ENCODE data around the gene SDK1. TPM values are rescaled to one million over a fixed set of nuclear protein-coding genes. Genes with fewer than 3 reads are reported as not detected.

The SDK1 gene
- total and polyA plus RNA-seq, 2 of the 8 experiments (the other 6 are each of a cell fraction or from before 2014, with no cell fraction given) = 3.3 to 7.2 TPM

- Histone ChIP-seq H4K5ac (ENCODE audit: insufficient read length, low read depth, low read length) (no peak overlapping the region), H3K4ac (replicated peaks; ENCODE audit: insufficient read length, low read depth, low read length) (no peak overlapping the region), H3K9ac (replicated peaks in 1 of 4; ENCODE audit: extremely low read depth in 1 of 4, low read depth in 3 of 4, low read length in 3 of 4) (no peak overlapping the region), H3K36me3 (ENCODE audit: control insufficient read depth in 2 of 4, insufficient read depth in 4 of 4, low read length in 3 of 4) (no peaks in the 10 kb centered on the region), H2BK12ac (ENCODE audit: low read depth, low read length) (no peak overlapping the region), H3K79me2 (ENCODE audit: control insufficient read depth in 1 of 2, insufficient read depth in 2 of 2, low read length in 2 of 2) (no peaks in the 10 kb centered on the region), H2BK120ac (replicated peaks; ENCODE audit: low read depth, low read length) (no peak overlapping the region), H3K79me1 (ENCODE audit: low read depth, low read length) (no peaks in the 10 kb centered on the region; the same call in 1 of the 2 replicates), H2AFZ (ENCODE audit: low read length) (no peak overlapping the region), H3K4me1 (replicated peaks in 1 of 4; ENCODE audit: control insufficient read depth in 3 of 4, insufficient read depth in 4 of 4, low read length in 3 of 4) (peaks cover 0 to 11% (median 5%) of the 10 kb centered on the region in 4 experiments; a peak in 5 of 7 replicates), H3K27ac (ENCODE audit: low read depth, low read length) (no peak overlapping the region), H4K8ac (ENCODE audit: extremely low read depth, insufficient read depth, low read length) (0 out of 2 replicates have a peak overlapping the region, but pooled peaks have one; percentile 51), H4K20me1 (replicated peaks in 1 of 2; ENCODE audit: control insufficient read depth in 1 of 2, insufficient read depth in 2 of 2, low read length in 2 of 2) (no peaks in the 10 kb centered on the region), H3K23me2 (ENCODE audit: low read depth, low read length) (no peaks in the 10 kb centered on the region), H3K18ac (ENCODE audit: extremely low read depth, low read length) (no peak overlapping the region), H2AK5ac (ENCODE audit: low read depth, low read length) (no peak overlapping the region), H3K14ac (ENCODE audit: insufficient read length) (no peak overlapping the region), H2BK5ac (ENCODE audit: low read depth, low read length) (no peak overlapping the region), H2BK20ac (ENCODE audit: low read length) (no peak overlapping the region), H3K9me3 (ENCODE audit: insufficient read depth in 2 of 2, low read depth in 1 of 2, low read length in 1 of 2) (no peaks in the 10 kb centered on the region), H3K4me2 (ENCODE audit: insufficient read depth in 1 of 2, low read depth in 2 of 2, low read length in 2 of 2) (no peak overlapping the region), H3K27me3 (replicated peaks in 1 of 4; ENCODE audit: control insufficient read depth in 3 of 4, extremely low read depth in 1 of 4, insufficient read depth in 3 of 4, low read length in 3 of 4) (no peaks in the 10 kb centered on the region), H3K56ac (replicated peaks; ENCODE audit: insufficient read length, low read depth, low read length) (no peak overlapping the region), H3K4me3 (ENCODE audit: extremely low read depth in 1 of 4, insufficient read depth in 2 of 4, low read depth in 3 of 4, low read length in 4 of 4) (no peak overlapping the region), H4K91ac (replicated peaks; ENCODE audit: insufficient read length, low read length) (no peak overlapping the region), H3K23ac (ENCODE audit: insufficient read length) (no peak overlapping the region), H2BK15ac (ENCODE audit: low read length) (no peak overlapping the region)
- CTCF ChIA-PET (ENCODE audit: partially characterized antibody) = interaction anchor here (1.0 to 1.1 kb wide), 2 partner anchors 14 to 15 kb away, joined by 3 to 5 read pairs; no protein-coding TSS in a partner anchor
- DNase-seq (ENCODE audit: low read depth in 1 of 2, low spot score in 2 of 2) (no peak), FAIRE-seq (no peak)
- TF ChIP-seq RXRA (IDR thresholded peaks at IDR 0.05; ENCODE audit: insufficient read depth, low read depth, low read length) = no peak
- 92% methylated on average over 16 of the region's 19 CpGs; no CpG with 5 or more reads in 1 of the 2 experiments for WGBS, 2 experiments (ENCODE audit: extremely low coverage in 1 of 2, insufficient coverage in 1 of 2, insufficient read length in 1 of 2, insufficient replicate concordance in 2 of 2, low coverage in 1 of 2, low lambda C conversion rate in 2 of 2, missing lambda C conversion rate in 1 of 2)
- POLR2A ChIA-PET (ENCODE audit: partially characterized antibody) = interaction anchor here (0.6 kb wide), 1 partner anchor 11 kb away, joined by 3 read pairs; no protein-coding TSS in a partner anchor
Measured at GRCh38 chr7:4191046-4191445, 890.0 kb downstream of the SDK1 start.
